ELR (cell line): ENCODE results near the gene KDM4B.
A peak's percentile ranks its signal among the peaks of the same experiment; 100 is the strongest.
"Not testable (repeated sequence)": the region's sequence is repeated elsewhere in the genome, so short reads cannot be mapped to it uniquely, and the experiment has no call there.

Experiments
- DNase-seq: peaks from one replicate; pipeline ENCODE4 v3.0.0-alpha.2; 2015; ENCODE audit warnings: low read depth

KDM4B gene

DNA sequence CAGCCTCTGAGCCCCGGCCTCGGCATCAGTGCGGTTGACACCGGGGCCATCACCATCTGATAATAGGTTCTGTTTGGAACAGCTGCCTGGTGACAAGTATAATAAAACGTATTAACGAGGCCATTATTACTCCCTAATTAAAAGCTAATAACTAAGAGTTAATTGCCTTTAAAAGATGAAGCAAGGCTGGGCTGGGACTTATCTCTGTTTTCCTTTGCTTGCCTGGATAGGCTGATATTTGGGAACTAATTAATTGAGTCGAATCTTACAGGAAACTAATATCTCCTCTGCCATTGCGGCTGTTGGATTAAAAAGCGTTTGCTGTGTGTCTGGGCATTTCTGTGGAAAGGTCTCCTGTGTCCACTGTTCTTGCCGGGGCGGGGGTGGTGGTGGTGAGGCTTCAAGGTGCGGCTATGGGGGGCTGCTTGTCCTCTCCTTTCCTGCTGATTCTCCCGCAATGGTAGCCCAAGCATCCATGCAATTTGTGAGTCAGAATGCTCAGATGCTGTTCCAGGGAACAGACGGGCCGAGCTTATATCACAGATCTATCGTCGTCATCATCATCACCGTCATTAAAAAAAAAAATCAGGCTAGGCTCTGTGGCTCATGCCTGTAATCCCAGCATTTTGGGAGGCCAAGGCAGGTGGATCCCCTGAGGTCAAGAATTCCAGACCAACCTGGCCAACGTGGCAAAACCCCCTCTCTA, 209.0 kb downstream of the KDM4B start:
- no peak for DNase-seq

DNA sequence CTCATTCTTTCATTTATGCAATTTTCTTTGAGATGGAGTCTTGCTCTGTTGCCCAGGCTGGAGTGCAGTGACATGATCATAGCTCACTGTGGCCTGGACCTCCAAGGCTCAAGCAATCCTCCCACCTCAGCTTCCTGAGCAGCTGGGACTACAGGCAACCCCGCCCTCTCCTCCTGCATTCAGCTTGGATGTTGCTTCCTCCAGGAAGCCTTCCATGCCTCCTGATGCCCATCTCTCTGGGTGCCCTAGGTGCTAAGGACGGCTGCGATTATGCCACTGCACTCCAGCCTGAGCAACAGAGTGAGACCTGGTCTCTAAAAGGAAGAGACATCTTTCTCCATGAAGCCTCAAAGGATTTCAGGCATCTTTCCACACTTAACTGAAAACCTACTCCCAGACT, 209.9 kb downstream of the KDM4B start:
- DNase-seq, result no peak

DNA sequence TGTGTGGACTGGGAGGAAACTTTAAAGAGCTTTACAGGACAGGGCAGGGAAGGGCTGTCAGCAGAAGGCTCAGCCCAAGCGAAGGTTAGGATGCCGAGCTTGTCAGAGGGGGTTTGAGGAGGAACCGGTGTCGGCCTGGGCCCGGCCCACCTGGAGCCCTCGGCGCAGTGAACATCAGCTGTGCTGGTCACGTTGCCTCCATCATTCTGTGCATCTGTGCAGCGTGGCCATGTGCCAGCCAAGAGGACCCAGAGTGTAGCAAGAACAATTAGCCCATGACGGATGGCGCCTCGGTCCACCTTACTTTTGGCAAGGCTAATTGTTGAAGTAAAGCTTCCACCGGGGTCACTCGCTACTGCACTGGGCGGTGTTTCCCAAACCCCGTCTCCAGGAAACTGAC, 210.3 kb downstream of the KDM4B start:
- DNase-seq, result no peak

DNA sequence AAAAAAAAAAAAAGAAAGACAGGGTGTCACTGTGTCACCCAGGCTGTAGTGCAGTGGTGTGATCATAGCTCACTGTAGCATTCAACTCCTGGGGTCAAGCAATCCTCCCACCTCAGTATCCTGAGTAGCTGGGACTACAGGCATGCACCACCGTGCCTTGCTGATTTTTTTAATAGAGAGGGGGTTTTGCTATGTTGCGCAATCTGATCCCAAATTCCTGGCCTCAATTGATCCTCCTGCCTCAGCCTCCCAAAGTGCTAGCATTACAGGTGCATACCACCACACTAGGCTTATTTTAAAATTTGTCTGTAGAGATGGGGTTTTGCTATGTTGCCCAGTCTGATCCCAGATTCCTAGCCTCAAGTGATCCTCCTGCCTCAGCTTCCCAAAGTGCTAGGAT, 212.4 kb downstream of the KDM4B start:
- no peak for DNase-seq

DNA sequence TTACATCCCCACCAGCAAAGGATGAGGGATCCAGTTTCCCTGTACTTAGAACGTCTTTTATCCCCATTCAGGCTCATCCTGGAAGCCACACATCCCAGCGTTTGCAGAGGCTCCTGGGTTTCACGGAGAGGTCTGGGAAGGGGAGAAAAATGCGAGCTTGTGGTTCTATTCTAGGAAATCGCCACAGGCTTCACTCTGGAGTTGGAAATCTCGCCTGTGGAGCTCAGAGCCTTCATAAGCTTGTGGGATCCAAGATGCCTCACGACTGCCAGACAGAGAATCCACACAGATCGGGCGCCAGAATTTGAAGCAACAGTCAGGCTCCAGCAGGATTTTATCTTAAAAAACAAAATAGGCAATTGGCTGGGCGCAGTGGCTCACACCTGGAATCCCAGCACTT, 213.8 kb downstream of the KDM4B start:
- DNase-seq, result no peak

DNA sequence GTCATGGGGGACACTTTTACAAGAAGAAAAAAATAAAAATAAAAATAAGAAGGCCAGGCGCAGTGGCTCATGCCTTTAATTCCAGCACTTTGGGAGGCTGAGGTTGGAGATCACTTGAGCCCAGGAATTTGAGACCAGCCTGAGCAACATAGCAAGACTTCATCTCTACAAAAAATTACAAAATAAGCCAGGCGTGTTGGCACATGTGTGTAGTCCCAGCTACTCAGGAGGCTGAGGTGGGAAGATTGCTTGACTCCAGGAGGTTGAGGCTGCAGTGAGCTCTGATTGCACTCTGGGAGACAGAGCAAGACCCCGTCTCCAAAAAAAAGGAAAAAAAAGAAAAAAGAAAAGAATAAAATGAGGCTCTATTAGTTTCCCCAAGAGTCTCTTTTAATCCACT, 214.7 kb downstream of the KDM4B start:
- no peak for DNase-seq

DNA sequence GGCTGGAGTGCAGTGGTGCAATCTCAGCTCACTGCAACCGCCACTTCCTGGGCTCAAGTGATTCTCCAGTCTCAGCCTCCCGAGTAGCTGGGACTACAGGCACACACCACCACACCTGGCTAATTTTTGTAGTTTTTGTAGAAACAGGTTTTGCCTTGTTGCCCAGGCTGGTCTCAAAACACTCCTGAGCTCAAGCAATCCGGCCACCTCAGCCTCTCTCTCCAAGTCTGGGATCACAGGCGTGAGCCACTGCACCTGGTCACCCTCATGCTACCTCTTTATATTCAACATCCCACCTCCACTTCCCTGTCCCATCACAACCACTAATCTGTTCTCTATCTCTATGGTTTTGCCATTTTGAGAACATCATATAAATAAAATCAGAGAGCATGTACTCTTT, 216.0 kb downstream of the KDM4B start:
- DNase-seq, result no peak

DNA sequence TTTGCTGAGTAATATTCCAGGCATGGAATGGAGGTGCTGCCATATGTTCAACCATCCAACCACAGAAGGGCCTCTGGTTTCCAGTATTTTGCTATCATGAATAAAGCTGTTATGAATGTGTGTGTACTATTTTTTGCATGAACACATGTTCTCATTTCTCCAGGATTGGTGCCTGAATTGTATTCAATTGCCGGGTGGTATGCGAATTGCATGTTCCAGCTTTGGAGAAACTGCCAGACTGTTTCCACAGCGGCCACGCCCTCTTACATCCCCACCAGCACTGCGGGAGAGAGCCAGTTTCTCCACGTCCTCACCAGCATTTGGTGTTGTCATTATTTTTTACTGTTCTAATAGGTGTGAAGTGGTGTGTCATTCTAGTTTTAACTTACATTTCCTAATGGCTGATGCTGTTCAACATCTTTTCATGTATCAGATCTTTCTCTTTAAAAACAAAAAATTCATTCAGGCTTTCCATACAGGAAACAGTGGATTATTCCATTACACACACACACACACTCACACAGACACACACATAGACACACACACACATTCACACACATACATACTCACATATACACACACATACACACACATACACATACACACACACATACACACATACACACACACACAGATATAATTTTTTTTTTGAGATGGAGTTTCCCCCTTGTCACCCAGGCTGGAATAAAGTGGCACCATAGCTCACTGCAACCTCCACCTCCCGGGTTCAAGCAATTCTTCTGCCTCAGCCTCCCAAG, 217.6 kb downstream of the KDM4B start:
- peak; percentile 62 for DNase-seq

DNA sequence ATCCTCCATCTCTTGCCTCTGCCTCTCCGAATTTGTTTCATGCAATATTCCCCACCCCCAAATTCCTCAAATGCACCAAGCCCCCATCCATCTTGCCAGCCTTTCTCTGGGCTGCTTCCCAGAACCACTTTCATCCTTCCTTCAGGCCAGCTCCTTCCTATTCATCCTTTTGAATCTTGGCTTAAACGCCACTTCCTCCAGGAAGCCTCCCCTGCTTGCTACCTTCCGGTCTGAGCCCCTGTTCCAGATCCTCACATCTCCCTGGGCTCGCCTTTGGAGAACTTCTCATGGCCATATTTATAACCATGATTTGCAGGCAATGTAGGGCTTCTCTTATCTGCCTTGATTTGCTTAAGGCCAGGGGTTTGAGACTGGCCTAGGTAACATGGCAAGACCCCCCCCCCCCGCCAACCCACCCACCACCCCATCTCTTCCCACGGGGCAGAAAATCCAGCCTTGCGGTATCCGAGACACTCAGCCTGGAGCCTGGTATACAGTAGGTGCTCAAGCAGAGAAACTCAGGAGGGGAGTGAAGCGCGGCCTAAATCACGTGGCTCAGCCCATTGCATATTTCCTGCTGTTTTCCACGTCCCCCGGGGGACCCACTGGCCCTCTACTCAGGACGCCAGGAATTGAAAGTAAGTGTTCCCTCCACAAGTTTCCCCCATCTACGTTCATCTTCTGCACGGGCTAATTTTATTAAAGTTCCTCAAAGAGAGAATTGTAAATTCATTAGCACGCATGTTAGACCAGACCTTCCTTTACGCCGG, 219.8 kb downstream of the KDM4B start:
- DNase-seq, result no peak

DNA sequence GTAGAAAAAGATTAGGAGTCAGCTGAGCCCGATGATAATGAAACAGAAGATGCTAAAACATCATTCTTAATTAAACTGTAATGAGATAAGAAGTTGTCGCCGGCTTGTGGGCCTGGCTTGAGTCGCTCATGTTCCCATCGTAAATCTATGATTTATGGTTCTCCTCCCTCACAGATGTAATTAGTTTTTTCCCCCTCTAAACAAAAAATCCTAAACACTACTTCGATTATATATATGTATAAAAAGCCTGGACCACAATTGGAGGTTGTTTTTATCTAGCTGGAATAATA, 220.3 kb downstream of the KDM4B start:
- DNase-seq, result no peak

DNA sequence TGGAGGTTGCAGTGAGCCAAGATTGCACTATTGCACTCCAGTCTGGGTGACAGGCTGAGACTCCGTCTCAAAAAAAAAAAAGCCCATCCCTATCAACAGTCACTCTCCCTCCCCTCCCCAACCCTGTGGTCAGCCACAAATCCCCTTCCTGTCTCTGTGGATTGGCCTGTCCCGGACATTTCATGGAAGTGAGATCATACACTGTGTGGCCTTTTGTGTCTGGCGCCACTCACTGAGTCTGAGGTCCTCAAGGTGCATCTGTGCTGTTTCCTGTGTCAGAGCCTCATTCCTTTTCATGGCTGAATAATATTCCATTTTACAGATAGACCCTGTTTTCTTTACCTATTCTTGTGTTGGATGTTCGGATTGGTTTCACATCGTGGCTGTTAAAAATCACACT, 222.2 kb downstream of the KDM4B start:
- DNase-seq, result peak; percentile 62

DNA sequence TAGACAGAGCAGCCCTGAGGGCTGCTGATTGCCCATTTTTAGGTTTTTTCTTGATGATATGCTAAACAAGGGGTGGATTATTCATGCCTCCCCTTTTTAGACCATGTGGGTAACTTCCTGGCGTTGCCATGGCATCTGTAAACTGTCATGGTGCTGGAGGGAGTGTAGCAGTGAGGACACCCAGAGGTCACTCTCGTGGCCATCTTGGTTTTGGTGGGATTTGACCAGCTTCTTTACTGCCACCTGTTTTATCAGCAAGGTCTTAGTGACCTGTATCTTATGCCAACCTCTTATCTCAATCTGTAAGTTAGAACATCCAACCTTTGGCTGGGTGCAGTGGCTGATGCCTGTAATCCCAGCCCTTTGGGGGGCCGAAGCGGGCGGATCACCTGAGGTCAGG, 223.7 kb downstream of the KDM4B start:
- DNase-seq, result peak; percentile 22

DNA sequence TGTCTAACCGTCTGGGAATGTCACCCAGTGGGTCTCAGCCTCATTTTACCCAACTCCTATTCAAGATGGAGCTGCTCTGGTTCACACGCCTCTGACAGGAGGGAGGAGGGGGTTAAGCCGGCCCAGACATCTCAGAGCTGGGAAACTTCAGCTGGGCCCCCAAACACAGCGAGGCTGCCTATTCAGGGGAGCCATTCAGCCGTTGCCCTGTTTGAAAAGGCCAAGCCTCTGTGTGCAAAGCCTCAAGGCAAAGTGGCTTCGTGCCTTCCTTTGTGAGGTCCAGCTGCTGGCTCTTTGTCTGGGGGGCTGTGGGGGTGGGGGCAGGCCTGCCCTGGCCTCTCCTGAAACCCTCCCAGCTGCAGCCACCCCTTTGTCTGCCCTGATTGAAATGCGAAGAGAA, 224.3 kb downstream of the KDM4B start:
- DNase-seq, result no peak

DNA sequence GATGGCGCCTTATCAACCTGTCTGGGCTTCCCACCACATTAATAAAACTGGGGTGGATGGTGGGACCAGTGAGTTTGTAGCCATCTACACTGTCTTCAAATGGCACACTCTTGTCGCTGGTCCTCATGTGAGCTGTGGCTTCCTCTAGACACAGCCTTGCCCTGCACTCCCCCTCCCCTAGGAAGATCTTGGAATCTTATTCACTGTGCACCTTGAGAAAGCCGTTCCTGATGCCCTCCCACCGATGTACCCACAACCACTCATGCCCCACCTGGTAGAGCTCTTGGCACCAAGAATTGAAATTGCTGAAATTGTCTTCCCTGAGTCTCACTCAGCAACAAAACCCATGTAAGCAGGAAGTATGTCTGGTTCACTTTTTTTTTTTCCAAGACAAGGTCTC, 225.7 kb downstream of the KDM4B start:
- no peak for DNase-seq

DNA sequence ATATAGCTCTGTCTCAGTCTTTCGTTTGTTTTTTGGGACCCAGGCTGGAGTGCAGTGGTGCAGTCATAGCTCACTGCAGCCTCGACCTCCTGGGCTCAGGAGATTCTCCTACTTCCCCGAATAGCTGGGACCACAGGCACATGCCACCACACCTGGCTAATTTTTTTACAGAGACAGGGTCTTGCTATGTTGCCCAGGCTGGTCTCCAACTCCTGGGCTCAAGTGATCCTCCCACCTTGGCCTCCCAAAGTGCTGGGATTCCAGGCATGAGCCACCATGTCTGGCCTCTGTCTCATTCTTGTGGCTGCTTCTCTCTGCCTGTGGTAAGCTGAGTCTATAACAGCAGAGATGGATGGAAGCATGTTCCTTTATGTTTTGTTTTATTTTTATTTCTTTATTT, 226.7 kb downstream of the KDM4B start:
- DNase-seq, result not testable (repeated sequence)

DNA sequence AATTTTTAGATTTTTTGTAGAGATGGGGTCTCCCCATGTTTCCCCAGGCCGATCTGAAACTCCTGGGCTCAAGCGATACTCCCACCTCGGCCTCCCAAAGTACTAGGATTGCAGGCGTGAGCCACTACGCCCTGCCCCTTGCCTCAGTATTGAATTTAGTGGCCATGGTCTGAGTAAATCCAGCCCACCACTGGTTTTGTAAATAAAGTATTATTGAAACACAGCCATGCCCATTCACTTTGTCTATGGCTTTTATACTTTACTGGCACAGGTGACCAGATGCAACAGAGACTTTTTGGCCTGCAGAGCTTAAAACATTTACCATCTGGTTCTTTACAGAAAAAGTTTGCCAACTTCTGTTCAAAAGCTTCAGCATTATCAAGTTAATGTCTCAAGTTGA, 227.9 kb downstream of the KDM4B start:
- DNase-seq, result no peak

DNA sequence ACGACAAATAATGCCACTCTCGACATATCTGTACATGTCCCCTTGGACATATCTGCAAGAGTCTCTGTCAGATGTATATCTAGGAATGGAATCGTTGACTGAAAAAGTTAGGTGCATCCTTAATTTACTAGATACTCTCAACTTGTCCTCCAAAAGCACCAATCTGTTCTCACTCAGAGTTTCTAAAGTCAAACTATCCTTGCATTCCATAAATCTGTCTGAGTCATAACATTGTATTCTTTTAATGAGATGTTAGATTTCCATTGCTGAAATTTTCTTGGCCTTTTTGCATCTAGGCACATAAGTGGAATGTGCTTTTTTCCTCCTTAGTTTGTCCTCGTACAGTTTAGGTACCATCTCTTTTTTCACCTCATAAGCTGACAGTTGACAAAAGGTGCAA, 231.9 kb downstream of the KDM4B start:
- DNase-seq, result peak; percentile 36

DNA sequence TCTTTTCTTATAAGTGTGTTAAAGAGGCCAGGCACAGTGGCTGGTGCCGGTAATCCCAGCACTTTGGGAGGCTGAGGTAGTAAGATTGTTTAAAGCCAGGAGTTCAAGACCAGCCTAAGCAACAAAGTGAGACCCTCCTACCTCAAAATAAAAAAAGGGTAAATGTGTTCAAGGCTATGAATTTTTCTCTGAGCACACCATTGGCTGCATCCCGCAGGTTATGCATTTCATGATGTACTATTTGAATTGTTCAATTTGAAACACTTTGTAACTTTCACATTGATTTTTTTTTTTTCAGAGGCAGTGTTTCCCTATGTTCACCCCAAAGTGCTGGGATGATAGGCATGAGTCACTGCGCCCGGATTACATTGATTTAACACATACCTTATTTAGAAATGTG, 233.6 kb downstream of the KDM4B start:
- DNase-seq, result no peak
